Fibroblast of pulmonary artery (primary cell): ENCODE data around the gene STK10.
A peak's percentile ranks its signal among the peaks of the same experiment; 100 is the strongest.

ENCODE experiments used
- DNase-seq: peaks from one replicate; pipeline ENCODE4 v3.0.0-alpha.2; 2010; ENCODE audit warnings: low read depth
- H3K4me3 ChIP-seq: replicated peaks from 2 replicates; pipeline ENCODE4 v1.5.1; 2011; ENCODE audit warnings: low read depth, mild to moderate bottlenecking, control low read depth, low read length, moderate library complexity
- CTCF ChIP-seq: IDR thresholded peaks from 2 replicates; pipeline ENCODE4 v1.5.1; 2011; ENCODE audit warnings: mild to moderate bottlenecking, control low read depth, low read length, inconsistent platforms; ENCODE audit errors: missing control alignments

The STK10 gene

GRCh38 chr5:172077664-172078425 lies 110.2 kb downstream of the STK10 start:
- DNase-seq, result no peak
- no peak for TF ChIP-seq CTCF
- H3K4me3 ChIP-seq, result no peak overlapping the region

- TF ChIP-seq CTCF, result no peak
- no peak for DNase-seq
- H3K4me3 ChIP-seq, result no peak overlapping the region
Measured at GRCh38 chr5:172076761-172077244, 111.2 kb downstream of the STK10 start.

GRCh38 chr5:172075656-172076055 lies 112.4 kb downstream of the STK10 start:
- no peak overlapping the region for H3K4me3 ChIP-seq
- TF ChIP-seq CTCF, result no peak
- DNase-seq, result no peak

- TF ChIP-seq CTCF, result no peak
- H3K4me3 ChIP-seq, result no peak overlapping the region
- DNase-seq, result no peak
Measured at GRCh38 chr5:172074896-172075295, 113.1 kb downstream of the STK10 start.

GRCh38 chr5:172071309-172071875 lies 116.6 kb downstream of the STK10 start:
- TF ChIP-seq CTCF, result no peak
- no peak for DNase-seq
- no peak overlapping the region for H3K4me3 ChIP-seq

- DNase-seq, result peak; percentile 27
- TF ChIP-seq CTCF, result no peak
- no peak overlapping the region for H3K4me3 ChIP-seq
Measured at GRCh38 chr5:172065431-172066065, 122.5 kb downstream of the STK10 start.
